ENCODE measurements around the gene PCDHGC4.

- TF ChIP-seq POLR2A (IDR thresholded peaks at IDR 0.05) = no peak
- TF ChIP-seq CTCF (IDR thresholded peaks at IDR 0.05) = no peak
These were observed 35.1 kb downstream of the PCDHGC4 start for GRCh38 chr5:141519605-141520565.

Data from adrenal gland (tissue), 5 donors.